ENCODE results near the gene PRUNE1. TPM values are rescaled to one million over a fixed set of nuclear protein-coding genes. Genes with fewer than 3 reads are reported as not detected.

Gene PRUNE1
- total RNA-seq, 2 experiments from 2014 or later = 13.3 to 15.9 TPM

DNA sequence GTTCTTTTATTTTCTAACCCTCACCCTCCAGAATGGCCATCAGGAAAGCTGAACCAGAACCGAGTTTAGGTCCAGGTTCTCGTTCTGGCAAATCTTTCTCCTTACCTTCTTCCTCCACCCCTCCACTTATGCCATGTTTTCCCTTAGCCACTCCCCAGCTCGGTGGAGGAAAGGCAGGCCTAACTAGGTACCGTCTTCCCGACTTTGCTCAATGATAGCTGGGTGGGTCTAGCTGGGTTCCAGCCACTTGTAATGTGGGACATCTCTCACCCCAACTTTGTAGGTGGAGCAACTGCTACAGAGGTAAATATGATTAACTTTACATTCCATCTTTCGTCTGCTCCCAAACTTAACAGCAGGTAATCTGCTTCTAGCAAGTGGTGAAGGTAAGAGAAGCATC, 28.8 kb downstream of the PRUNE1 start:
- Mint-ChIP-seq H3K27ac (no peak overlapping the region), H3K4me1 (ENCODE audit: low read depth) (no peaks in the 10 kb centered on the region), H3K9me3 (no peaks in the 10 kb centered on the region), H3K36me3 (ENCODE audit: low read depth) (peaks cover 13% of the 10 kb centered on the region), H3K27me3 (ENCODE audit: low read depth) (no peaks in the 10 kb centered on the region), H3K4me3 (no peak overlapping the region)
- intact Hi-C loops (cut with micrococcal nuclease) = no loop called here
- CTCF ChIA-PET = interaction anchor here (0.6 to 1.6 kb wide), 3 partner anchors 12 to 181 kb away, joined by 3 to 4 read pairs (median 4); no protein-coding TSS in a partner anchor
- DNase-seq = no peak

DNA sequence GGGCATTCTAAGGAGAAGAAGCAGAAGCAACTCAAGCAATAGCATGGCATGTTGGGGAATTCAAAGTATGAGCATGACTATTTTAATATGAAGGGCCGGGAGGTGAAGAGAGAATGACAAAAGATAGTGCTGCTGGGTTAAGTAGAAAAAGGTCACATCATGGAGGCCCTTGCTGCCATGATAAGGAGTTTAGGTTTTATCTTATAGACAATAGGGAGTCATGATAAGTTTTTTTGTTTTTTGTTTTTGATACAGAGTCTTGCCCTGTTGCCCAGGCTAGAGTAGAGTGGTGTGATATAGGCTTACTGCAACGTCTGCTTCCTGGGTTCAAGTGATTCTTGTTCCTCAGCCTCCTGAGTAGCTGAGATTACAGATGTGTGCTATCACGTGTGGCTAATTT, 31.3 kb downstream of the PRUNE1 start:
- no peaks in the 10 kb centered on the region for H3K9me3 Mint-ChIP-seq
- H3K4me1 Mint-ChIP-seq (ENCODE audit: low read depth) = peaks cover 8% of the 10 kb centered on the region
- no peak for DNase-seq
- H3K27ac Mint-ChIP-seq = no peak overlapping the region
- intact Hi-C loops (cut with micrococcal nuclease) = no loop called here
- peaks cover 7% of the 10 kb centered on the region for H3K36me3 Mint-ChIP-seq (ENCODE audit: low read depth)
- no peaks in the 10 kb centered on the region for H3K27me3 Mint-ChIP-seq (ENCODE audit: low read depth)
- no peak overlapping the region for H3K4me3 Mint-ChIP-seq
- CTCF ChIA-PET = interaction anchor here (1.1 kb wide), 1 partner anchor 43 kb away, joined by 4 read pairs; no protein-coding TSS in a partner anchor

DNA sequence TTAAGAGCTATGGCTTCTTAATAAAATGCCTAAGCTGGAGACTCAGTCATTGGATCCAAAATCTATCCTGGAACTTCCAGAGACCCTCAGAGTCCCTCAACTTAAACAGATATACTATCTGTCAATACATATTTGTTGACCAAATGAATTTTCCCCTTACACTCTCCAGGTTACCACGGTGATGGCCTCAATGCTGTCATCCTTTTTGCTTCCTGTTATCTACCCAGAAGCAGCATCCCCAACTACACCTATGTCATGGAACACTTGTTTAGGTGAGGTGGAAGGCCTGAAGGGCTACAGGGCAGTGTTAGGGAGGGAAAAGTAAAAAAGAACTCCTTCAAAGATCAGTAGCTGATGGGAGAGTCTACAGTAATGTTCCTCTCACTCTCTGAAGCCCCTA, 34.9 kb downstream of the PRUNE1 start:
- Mint-ChIP-seq H3K4me3 (no peak overlapping the region), H3K27ac (no peak overlapping the region), H3K4me1 (ENCODE audit: low read depth) (peaks cover 22% of the 10 kb centered on the region), H3K36me3 (ENCODE audit: low read depth) (no peaks in the 10 kb centered on the region), H3K27me3 (ENCODE audit: low read depth) (no peaks in the 10 kb centered on the region), H3K9me3 (no peaks in the 10 kb centered on the region)
- peak; percentile 32 for DNase-seq
- CTCF ChIA-PET = interaction anchor here (0.6 to 2.0 kb wide), 6 partner anchors 18 to 954 kb away, joined by 3 to 9 read pairs (median 4); no protein-coding TSS in a partner anchor
- intact Hi-C loops (cut with micrococcal nuclease) = no loop called here

DNA sequence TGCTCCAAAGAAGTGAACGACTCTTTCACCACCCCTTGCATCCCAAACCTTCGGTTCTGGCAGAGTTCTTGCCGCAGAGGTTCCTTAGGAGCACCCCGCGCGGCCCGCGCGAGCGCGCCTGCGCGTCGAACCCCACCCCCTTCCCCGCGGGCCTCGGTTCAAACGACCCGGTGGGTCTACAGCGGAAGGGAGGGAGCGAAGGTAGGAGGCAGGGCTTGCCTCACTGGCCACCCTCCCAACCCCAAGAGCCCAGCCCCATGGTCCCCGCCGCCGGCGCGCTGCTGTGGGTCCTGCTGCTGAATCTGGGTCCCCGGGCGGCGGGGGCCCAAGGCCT, 39.3 kb downstream of the PRUNE1 start, which contains the start of gene C1orf56:
Gene C1orf56, plus strand, starts transcription at position 161 of the 334 bp plus-strand sequence. Its CDS starts 97 bp downstream, at position 258.
- peaks cover 42% of the 10 kb centered on the region for H3K4me1 Mint-ChIP-seq (ENCODE audit: low read depth)

DNA sequence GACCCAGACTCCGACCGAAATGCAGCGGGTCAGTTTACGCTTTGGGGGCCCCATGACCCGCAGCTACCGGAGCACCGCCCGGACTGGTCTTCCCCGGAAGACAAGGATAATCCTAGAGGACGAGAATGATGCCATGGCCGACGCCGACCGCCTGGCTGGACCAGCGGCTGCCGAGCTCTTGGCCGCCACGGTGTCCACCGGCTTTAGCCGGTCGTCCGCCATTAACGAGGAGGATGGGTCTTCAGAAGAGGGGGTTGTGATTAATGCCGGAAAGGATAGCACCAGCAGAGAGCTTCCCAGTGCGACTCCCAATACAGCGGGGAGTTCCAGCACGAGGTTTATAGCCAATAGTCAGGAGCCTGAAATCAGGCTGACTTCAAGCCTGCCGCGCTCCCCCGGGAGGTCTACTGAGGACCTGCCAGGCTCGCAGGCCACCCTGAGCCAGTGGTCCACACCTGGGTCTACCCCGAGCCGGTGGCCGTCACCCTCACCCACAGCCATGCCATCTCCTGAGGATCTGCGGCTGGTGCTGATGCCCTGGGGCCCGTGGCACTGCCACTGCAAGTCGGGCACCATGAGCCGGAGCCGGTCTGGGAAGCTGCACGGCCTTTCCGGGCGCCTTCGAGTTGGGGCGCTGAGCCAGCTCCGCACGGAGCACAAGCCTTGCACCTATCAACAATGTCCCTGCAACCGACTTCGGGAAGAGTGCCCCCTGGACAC, 39.8 kb downstream of the PRUNE1 start:
- CTCF ChIA-PET = interaction anchor here (0.5 to 3.7 kb wide), 11 partner anchors 9 to 189 kb away, joined by 3 to 24 read pairs (median 4); partner anchors contain the start of genes CDC42SE1, MINDY1, MLLT11 and TNFAIP8L2
- Mint-ChIP-seq H3K27me3 (ENCODE audit: low read depth) (no peaks in the 10 kb centered on the region), H3K4me3 (peak overlapping the region; percentile 87), H3K9me3 (no peaks in the 10 kb centered on the region), H3K36me3 (ENCODE audit: low read depth) (peaks cover 7% of the 10 kb centered on the region), H3K27ac (peak overlapping the region; percentile 78), H3K4me1 (ENCODE audit: low read depth) (peaks cover 38% of the 10 kb centered on the region)
- intact Hi-C loops (cut with micrococcal nuclease) = loop anchor here (2.0 kb wide), 1 partner anchor 39 kb away; the partner anchor contains the start of gene PRUNE1
- peak; percentile 66 for DNase-seq

More for the DNA sequence above, 39.3 kb downstream of the PRUNE1 start, which contains the start of gene C1orf56:
- DNase-seq = peak; percentile 51
- peak within 1 kb of the TSS; percentile 87 for H3K4me3 Mint-ChIP-seq
- no peaks in the 10 kb centered on the region for H3K9me3 Mint-ChIP-seq
- peaks cover 4% of the 10 kb centered on the region for H3K36me3 Mint-ChIP-seq (ENCODE audit: low read depth)
- intact Hi-C loops (cut with micrococcal nuclease) = no loop called here
- peak within 1 kb of the TSS; percentile 78 for H3K27ac Mint-ChIP-seq
- H3K27me3 Mint-ChIP-seq (ENCODE audit: low read depth) = no peaks in the 10 kb centered on the region
- CTCF ChIA-PET = interaction anchor here (0.5 to 3.7 kb wide), 10 partner anchors 8 to 188 kb away, joined by 3 to 24 read pairs (median 6); partner anchors contain the start of genes CDC42SE1, MINDY1, MLLT11 and TNFAIP8L2

DNA sequence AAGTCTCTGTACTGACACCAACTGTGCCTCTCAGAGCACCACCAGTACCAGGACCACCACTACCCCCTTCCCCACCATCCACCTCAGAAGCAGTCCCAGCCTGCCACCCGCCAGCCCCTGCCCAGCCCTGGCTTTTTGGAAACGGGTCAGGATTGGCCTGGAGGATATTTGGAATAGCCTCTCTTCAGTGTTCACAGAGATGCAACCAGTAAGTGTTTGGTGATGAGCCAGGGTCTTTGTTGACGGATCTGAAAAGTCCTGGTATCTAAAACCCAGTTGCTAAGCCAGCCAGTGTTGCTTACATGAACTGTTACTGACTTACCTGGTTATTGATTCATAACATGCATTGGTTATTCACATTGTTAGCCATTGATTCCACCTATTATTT, 40.4 kb downstream of the PRUNE1 start:
- intact Hi-C loops (cut with micrococcal nuclease) = loop anchor here (2.0 kb wide), 1 partner anchor 40 kb away; the partner anchor contains the start of gene PRUNE1
- peaks cover 35% of the 10 kb centered on the region for H3K4me1 Mint-ChIP-seq (ENCODE audit: low read depth)

DNA sequence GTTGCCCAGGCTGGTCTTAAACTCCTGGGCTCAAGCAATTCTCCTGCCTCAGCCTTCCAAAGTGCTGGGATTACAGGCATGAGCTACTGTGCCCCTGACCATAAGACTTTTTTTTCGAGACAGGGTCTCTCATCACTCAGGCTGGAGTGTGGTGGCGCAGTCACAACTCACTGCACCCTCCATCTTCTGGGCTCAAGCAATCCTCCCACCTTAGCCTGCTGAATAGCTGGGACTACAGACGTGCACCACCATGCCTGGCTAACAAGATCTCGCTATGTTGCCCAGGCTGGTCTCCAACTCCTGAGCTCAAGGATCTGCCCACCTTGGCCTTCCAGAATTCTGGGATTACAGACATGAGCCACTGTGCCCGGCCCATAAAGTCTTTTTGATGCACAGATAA, 41.2 kb downstream of the PRUNE1 start:
- no peaks in the 10 kb centered on the region for H3K27me3 Mint-ChIP-seq (ENCODE audit: low read depth)
- peaks cover 16% of the 10 kb centered on the region for H3K36me3 Mint-ChIP-seq (ENCODE audit: low read depth)
- no peak for DNase-seq
- no peak overlapping the region for H3K27ac Mint-ChIP-seq
- H3K9me3 Mint-ChIP-seq = no peaks in the 10 kb centered on the region
- H3K4me3 Mint-ChIP-seq = no peak overlapping the region
- intact Hi-C loops (cut with micrococcal nuclease) = loop anchor here (2.0 kb wide), 1 partner anchor 41 kb away; the partner anchor contains the start of gene PRUNE1
- CTCF ChIA-PET = interaction anchor here (0.7 to 3.7 kb wide), 5 partner anchors 8 to 420 kb away, joined by 3 to 14 read pairs (median 4); partner anchors contain the start of gene MLLT11
- peaks cover 37% of the 10 kb centered on the region for H3K4me1 Mint-ChIP-seq (ENCODE audit: low read depth)

More for the DNA sequence above, 40.4 kb downstream of the PRUNE1 start:
- Mint-ChIP-seq H3K27me3 (ENCODE audit: low read depth) (no peaks in the 10 kb centered on the region), H3K4me3 (peak overlapping the region; percentile 87), H3K9me3 (no peaks in the 10 kb centered on the region), H3K36me3 (ENCODE audit: low read depth) (peaks cover 11% of the 10 kb centered on the region), H3K27ac (peak overlapping the region; percentile 36)
- no peak for DNase-seq
- CTCF ChIA-PET = interaction anchor here (0.6 to 3.7 kb wide), 9 partner anchors 9 to 420 kb away, joined by 3 to 24 read pairs (median 4); partner anchors contain the start of genes MINDY1 and TNFAIP8L2

DNA sequence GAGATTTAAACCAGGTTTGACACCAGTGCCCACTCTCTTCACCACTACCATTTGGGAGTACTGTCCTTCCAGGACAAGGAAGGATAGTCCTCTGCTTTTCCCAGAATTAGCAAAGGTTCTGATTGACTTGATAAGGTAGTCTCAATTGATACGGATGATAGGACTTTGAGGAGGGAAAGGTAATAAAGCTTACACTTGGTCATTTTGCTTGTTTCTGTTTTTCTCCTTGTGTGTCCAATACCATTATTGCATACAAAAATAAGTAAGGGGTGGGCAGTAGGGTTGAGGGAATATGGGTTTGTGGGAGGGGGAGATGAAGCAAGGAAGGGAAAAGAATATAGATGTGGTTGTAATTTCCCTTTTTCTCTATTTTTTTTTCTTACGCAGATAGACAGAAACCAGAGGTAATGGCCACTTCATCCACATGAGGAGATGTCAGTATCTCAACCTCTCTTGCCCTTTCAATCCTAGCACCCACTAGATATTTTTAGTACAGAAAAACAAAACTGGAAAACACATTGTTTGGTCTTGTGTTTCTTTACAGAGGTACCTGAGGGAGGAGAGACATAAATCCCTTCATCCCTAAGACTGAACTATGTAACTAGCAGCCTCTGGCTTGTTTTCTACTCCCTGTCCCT, 41.9 kb downstream of the PRUNE1 start:
- H3K27me3 Mint-ChIP-seq (ENCODE audit: low read depth) = no peaks in the 10 kb centered on the region
- H3K4me3 Mint-ChIP-seq = no peak overlapping the region
- intact Hi-C loops (cut with micrococcal nuclease) = no loop called here
- no peaks in the 10 kb centered on the region for H3K9me3 Mint-ChIP-seq
- CTCF ChIA-PET = interaction anchor here (0.9 to 1.6 kb wide), 3 partner anchors 10 to 26 kb away, joined by 3 to 5 read pairs (median 3); partner anchors contain the start of gene MLLT11
- DNase-seq = no peak
- H3K36me3 Mint-ChIP-seq (ENCODE audit: low read depth) = peaks cover 22% of the 10 kb centered on the region
- H3K4me1 Mint-ChIP-seq (ENCODE audit: low read depth) = peaks cover 44% of the 10 kb centered on the region
- no peak overlapping the region for H3K27ac Mint-ChIP-seq

DNA sequence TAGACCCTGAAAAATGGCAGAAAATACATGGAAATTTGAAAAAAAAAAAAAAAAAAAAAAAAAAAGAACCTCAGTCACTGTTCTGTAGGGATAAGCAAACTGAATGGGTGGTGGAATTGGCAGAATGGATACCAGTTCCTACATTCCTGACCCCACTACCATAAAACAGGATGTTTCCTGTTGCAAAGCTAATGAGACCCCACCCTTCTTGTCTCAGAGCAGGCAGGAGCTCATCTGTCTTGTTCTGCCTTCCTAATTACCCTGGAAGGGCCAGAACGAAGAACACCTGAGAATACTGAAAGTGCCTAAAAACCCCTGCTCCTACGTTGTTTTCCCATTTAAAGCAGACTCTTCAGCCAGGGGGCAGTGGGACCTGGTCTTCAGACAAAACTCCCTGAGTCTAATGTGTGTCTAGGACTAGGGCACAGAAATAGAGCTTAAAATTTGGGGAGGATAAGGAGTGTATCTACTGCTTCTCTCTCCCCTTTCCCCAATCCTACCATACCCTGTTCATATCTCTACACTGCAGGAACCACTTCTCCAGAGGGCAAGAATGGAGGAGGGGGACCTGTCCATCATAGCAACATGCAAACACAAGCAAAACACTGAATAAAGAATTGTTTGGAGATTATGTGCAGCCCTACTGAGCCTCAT, 43.2 kb downstream of the PRUNE1 start:
- no peak for DNase-seq
- no peaks in the 10 kb centered on the region for H3K9me3 Mint-ChIP-seq
- no peak overlapping the region for H3K4me3 Mint-ChIP-seq
- peak overlapping the region; percentile 2 for H3K27ac Mint-ChIP-seq
- CTCF ChIA-PET = interaction anchor here (0.6 to 1.9 kb wide), 3 partner anchors 27 to 663 kb away, joined by 3 to 8 read pairs (median 5); no protein-coding TSS in a partner anchor
- peaks cover 33% of the 10 kb centered on the region for H3K36me3 Mint-ChIP-seq (ENCODE audit: low read depth)
- H3K27me3 Mint-ChIP-seq (ENCODE audit: low read depth) = no peaks in the 10 kb centered on the region
- intact Hi-C loops (cut with micrococcal nuclease) = no loop called here
- peaks cover 56% of the 10 kb centered on the region for H3K4me1 Mint-ChIP-seq (ENCODE audit: low read depth)

DNA sequence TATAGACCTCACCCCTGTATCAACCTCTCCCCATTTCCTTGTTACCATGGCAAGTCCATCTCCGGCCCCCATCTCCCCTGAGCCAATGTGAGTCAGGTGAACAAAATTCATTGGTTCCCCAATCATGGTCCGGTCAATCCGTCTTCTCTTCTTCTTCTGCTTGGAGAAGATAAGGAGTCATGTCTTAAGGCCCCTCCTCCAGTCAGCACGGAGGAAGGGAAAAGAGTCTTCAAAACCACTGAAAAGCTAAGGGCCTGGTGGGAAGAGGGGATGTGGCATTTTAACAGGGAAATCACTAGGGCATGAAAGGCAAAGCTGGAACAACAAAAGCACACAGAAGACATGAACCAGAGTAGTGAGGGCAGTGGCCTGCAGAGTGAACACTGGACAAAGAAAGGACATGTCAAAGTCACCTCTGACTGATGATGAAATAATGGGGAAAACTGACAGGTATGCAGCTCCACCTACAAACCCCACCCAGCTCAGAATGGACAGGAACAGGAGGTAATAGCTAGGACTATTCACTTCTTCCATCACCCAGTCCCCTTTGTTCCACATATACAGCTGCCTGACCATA, 46.8 kb downstream of the PRUNE1 start:
- Mint-ChIP-seq H3K4me1 (ENCODE audit: low read depth) (peaks cover 44% of the 10 kb centered on the region), H3K4me3 (peak overlapping the region; percentile 86), H3K36me3 (ENCODE audit: low read depth) (peaks cover 60% of the 10 kb centered on the region), H3K27me3 (ENCODE audit: low read depth) (no peaks in the 10 kb centered on the region), H3K27ac (peak overlapping the region; percentile 98), H3K9me3 (no peaks in the 10 kb centered on the region)
- DNase-seq = no peak
- intact Hi-C loops (cut with micrococcal nuclease) = loop anchor here (5.0 kb wide), 4 partner anchors 128 to 688 kb away; partner anchors contain the start of genes ARNT and SETDB1
- CTCF ChIA-PET = interaction anchor here (0.5 to 1.3 kb wide), 6 partner anchors 8 to 494 kb away, joined by 3 to 5 read pairs (median 4); no protein-coding TSS in a partner anchor

DNA sequence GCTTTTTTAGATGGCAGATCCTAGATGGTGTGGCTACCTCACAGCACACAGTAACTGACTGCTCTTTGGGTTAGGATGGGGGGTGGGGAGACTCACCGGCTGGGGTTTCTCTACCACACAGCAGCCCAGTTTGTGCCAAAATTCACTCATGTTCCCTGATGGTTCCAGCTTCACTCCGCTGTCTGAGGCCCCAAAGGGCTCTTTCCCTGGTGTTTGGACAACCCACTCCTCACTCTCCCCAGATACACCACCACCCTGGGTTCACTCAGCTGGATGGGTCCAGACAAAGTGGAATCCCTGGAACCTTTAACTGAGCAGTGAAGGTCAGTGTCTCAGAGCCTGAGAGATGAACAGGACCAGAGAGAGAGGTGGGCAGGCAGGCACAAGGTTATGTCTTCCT, 47.3 kb downstream of the PRUNE1 start:
- Mint-ChIP-seq H3K36me3 (ENCODE audit: low read depth) (peaks cover 60% of the 10 kb centered on the region), H3K4me3 (peak overlapping the region; percentile 86), H3K27me3 (ENCODE audit: low read depth) (no peaks in the 10 kb centered on the region), H3K27ac (peak overlapping the region; percentile 98), H3K9me3 (no peaks in the 10 kb centered on the region), H3K4me1 (ENCODE audit: low read depth) (peaks cover 45% of the 10 kb centered on the region)
- intact Hi-C loops (cut with micrococcal nuclease) = loop anchor here (5.0 kb wide), 4 partner anchors 128 to 688 kb away; partner anchors contain the start of genes ARNT and SETDB1
- CTCF ChIA-PET = interaction anchor here (1.2 to 1.3 kb wide), 4 partner anchors 9 to 494 kb away, joined by 3 to 4 read pairs (median 4); no protein-coding TSS in a partner anchor
- DNase-seq = no peak
